GM23338 (cell line): Measurements from ENCODE around the gene RIOK1. TPM values are rescaled to one million over a fixed set of nuclear protein-coding genes. Genes with fewer than 3 reads are reported as not detected.

Source experiments
- polyA plus RNA-seq: library from polyadenylated mRNA; unstranded; fragments of >200 nt; fragmentation: Nextera tagmentation; extraction: Ambion mirVana; gene quantifications from 2 replicates; pipeline ENCODE4 v1.2.1, GENCODE V29; 2016
- total RNA-seq: library from RNA; depleted of rRNA; stranded (reverse); fragments of >200 nt; shearing (Covaris generic); gene quantifications from 2 replicates; pipeline ENCODE4 v1.2.3, GENCODE V29; 2014; rRNA removed

RIOK1 gene
- total and polyA plus RNA-seq, 2 experiments from 2014 or later = 15.5 to 34.3 TPM

Other genes with a start within 250 kb of the RIOK1 start
- gene SSR1, start 76.6 kb upstream of the RIOK1 start, total RNA-seq = 70.2 and 96.8 TPM in 2 replicates
- 59.3 and 65.3 TPM in 2 replicates for gene SSR1, start 76.6 kb upstream of the RIOK1 start, polyA plus RNA-seq
- gene CAGE1, start 66 bp upstream of the RIOK1 start, total RNA-seq = 0.07 and 0.08 TPM in 2 replicates
- 0.12 TPM in 1 of 2 replicates, not detected in the other for gene CAGE1, start 66 bp upstream of the RIOK1 start, polyA plus RNA-seq
- gene DSP, start 151.9 kb downstream of the RIOK1 start, total RNA-seq = 42.5 and 43.7 TPM in 2 replicates
- gene DSP, start 151.9 kb downstream of the RIOK1 start, polyA plus RNA-seq = 14.8 and 16.8 TPM in 2 replicates
- 23.9 and 27.0 TPM in 2 replicates for gene SNRNP48, start 200.4 kb downstream of the RIOK1 start, total RNA-seq
- gene SNRNP48, start 200.4 kb downstream of the RIOK1 start, polyA plus RNA-seq = 12.0 and 17.2 TPM in 2 replicates